BJ (cell line): ENCODE results near the gene ESYT2. TPM values are rescaled to one million over a fixed set of nuclear protein-coding genes. Genes with fewer than 3 reads are reported as not detected.

Experiments
- CTCF ChIA-PET: fragments of 350-600 bp; formaldehyde crosslinking; extraction: SDS; loops from one replicate; lab custom pipeline; 2021; ENCODE audit warnings: antibody characterized with exemption, inconsistent platforms; lab: Yijun Ruan, JAX
- POLR2A ChIA-PET: fragments of 300-600 bp; sonication (Branson Sonifier 250); formaldehyde crosslinking; extraction: SDS; loops from one replicate; lab custom pipeline; 2021; ENCODE audit warnings: antibody characterized with exemption; lab: Charles Lee
- DNase-seq: peaks from one replicate; pipeline ENCODE4 v3.0.0-alpha.2; 2011; ENCODE audit warnings: low read depth
- H3K27me3 ChIP-seq: 2 replicates; pipeline ENCODE4 v1.6.0; 2011; ENCODE audit warnings: low read length; ENCODE audit not compliant: control insufficient read depth, insufficient read depth
- H3K36me3 ChIP-seq: 2 replicates; pipeline ENCODE4 v1.5.1; 2011; ENCODE audit warnings: low read length; ENCODE audit not compliant: control insufficient read depth, insufficient read depth
- H3K4me3 ChIP-seq: 2 replicates; pipeline ENCODE4 v1.5.1; 2011; ENCODE audit warnings: low read depth, mild to moderate bottlenecking, control low read depth, low read length
- CTCF ChIP-seq: IDR thresholded peaks from 2 replicates; pipeline ENCODE4 v1.5.1; 2011; ENCODE audit warnings: low read depth, mild to moderate bottlenecking, control low read depth, inconsistent platforms, low read length, moderate library complexity; ENCODE audit not compliant: insufficient read depth
- polyA plus RNA-seq: library from polyadenylated mRNA; depleted of rRNA; stranded (reverse); fragments of >200 nt; gene quantifications from 2 replicates; pipeline ENCODE4 v1.2.3, GENCODE V29; 2011

The ESYT2 gene
- polyA plus RNA-seq, 1 experiment = 49.2 TPM

- CTCF ChIA-PET = no interaction called here
- TF ChIP-seq CTCF = no peak
- no peak for DNase-seq
- no peaks in the 10 kb centered on the region for H3K27me3 ChIP-seq
- peaks cover 25% of the 10 kb centered on the region for H3K36me3 ChIP-seq
- H3K4me3 ChIP-seq = no peak overlapping the region
- POLR2A ChIA-PET = no interaction called here
These were observed 94.4 kb downstream of the ESYT2 start for GRCh38 chr7:158734861-158735260.

DNA sequence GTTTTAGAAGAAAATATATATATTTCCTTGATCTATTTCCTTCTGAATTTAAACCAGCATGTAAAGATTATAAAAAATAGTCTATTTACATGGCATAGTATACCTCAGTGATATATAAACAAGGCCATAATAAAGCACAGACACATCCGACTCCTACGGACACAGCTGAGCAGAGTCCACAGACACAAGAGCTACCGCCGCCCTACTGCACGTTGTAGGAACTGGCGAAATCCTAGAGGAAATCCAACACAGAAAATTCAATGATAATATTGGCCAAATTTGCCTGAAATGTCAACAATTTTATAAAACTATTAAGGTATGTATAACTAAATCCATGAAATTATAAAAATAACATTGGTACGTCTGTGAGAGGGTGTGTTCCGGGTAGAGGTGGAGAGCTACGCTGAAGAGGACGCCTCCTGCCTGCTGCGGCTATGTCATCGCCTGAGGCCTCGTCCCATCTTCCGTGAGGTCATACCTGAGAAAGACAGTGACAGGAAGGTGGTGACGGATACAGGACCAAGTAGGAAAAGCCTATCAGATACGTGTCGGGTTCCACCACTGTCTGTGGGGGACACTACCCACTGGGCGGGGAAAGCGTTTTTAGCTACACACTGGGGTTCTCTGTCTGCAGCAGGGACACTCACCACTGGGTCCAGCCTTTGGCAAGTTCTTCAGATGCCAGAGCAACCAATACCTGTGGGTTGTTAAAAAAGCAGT lies 95.4 kb downstream of the ESYT2 start:
- Histone ChIP-seq H3K27me3 (no peaks in the 10 kb centered on the region), H3K36me3 (peaks cover 25% of the 10 kb centered on the region), H3K4me3 (no peak overlapping the region)
- ChIA-PET POLR2A (no interaction called here), CTCF (interaction anchor here (1.0 kb wide), 2 partner anchors 8 to 10 kb away, joined by 3 read pairs; no protein-coding TSS in a partner anchor)
- no peak for TF ChIP-seq CTCF
- no peak for DNase-seq

DNA sequence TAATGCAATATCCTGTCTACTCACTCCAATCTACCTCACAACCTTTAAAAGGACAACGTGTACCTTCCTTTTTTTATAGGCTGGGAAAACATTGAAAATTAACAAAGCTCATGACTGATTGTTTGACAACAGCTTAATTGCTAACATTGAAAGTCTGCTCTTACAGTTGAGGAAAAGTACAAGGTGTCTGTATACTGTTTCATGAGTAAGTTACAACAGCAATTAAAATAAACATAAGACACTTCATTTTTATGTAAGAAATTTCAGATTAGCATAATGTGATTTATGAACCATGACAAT lies 96.1 kb downstream of the ESYT2 start:
- H3K27me3 ChIP-seq = no peaks in the 10 kb centered on the region
- TF ChIP-seq CTCF = no peak
- ChIA-PET CTCF (interaction anchor here (1.0 kb wide), 2 partner anchors 9 kb away, joined by 3 read pairs; no protein-coding TSS in a partner anchor), POLR2A (no interaction called here)
- H3K4me3 ChIP-seq = no peak overlapping the region
- peaks cover 22% of the 10 kb centered on the region for H3K36me3 ChIP-seq
- DNase-seq = no peak

- H3K36me3 ChIP-seq = peaks cover 22% of the 10 kb centered on the region
- ChIA-PET POLR2A (no interaction called here), CTCF (interaction anchor here (1.0 kb wide), 2 partner anchors 8 to 9 kb away, joined by 3 read pairs; no protein-coding TSS in a partner anchor)
These were observed 96.7 kb downstream of the ESYT2 start for GRCh38 chr7:158732494-158733219.

More at GRCh38 chr7:158732494-158733219, 96.7 kb downstream of the ESYT2 start:
- DNase-seq = no peak
- H3K4me3 ChIP-seq = no peak overlapping the region
- no peak for TF ChIP-seq CTCF
- no peaks in the 10 kb centered on the region for H3K27me3 ChIP-seq
